K562 (cell line): Measurements from ENCODE around the gene ZNHIT2. TPM values are rescaled to one million over a fixed set of nuclear protein-coding genes. Genes with fewer than 3 reads are reported as not detected.

Experiments used
- ATAC-seq: fragments of 200-7000 bp; cut with Tn5 transposase; 3 replicates; pipeline ENCODE4 v1.9.1; 2020; ENCODE audit warnings: moderate library complexity
- BruUV-seq: library from RNA; stranded (reverse); fragments of 400-500 nt; replicated peaks from 2 replicates; lab custom pipeline; 2021; lab: Mats Ljungman, UMichigan
- CTCF ChIA-PET: fragments of 300-600 bp; formaldehyde crosslinking; extraction: SDS; loops from one replicate; lab custom pipeline; 2021; ENCODE audit warnings: low intra/inter-chr PET ratio; lab: Yijun Ruan, JAX
- POLR2A ChIA-PET: fragments of 300-600, 350-650 bp; sonication (Branson Sonifier 250); formaldehyde crosslinking; extraction: SDS; loops from one replicate; lab custom pipeline; 2021; ENCODE audit warnings: antibody characterized with exemption, inconsistent platforms; lab: Yijun Ruan, JAX
- DNase-seq, 4 experiments: peaks; one replicate each; pipeline versions ENCODE4 v3.0.0 to v3.0.0-alpha.2; 2011 to 2018; ENCODE audit warnings: low spot score in 3 of 4, mixed read lengths in 3 of 4; ENCODE audit errors: extremely low read depth in 1 of 4
- FAIRE-seq: peaks from 2 replicates; lab custom pipeline; 2011; peaks lifted over from hg19 to GRCh38; lab: Jason Lieb, UNC
- H2AFZ ChIP-seq: 2 replicates; pipeline ENCODE4 v1.6.0; 2011; ENCODE audit warnings: low read depth, low read length, control low read depth, inconsistent platforms
- H3K27ac ChIP-seq: fragments of 200-600 bp; 3 replicates; pipeline ENCODE4 v1.8.0; 2011; ENCODE audit warnings: low read depth, mild to moderate bottlenecking, control low read depth, inconsistent platforms, low read length, moderate library complexity, mixed read lengths; ENCODE audit errors: extremely low read depth
- H3K27me3 ChIP-seq, 2 experiments: fragments of 300-600 bp in 1 of 2; 2 replicates in 1 of 2; 3 replicates in 1 of 2; pipeline versions ENCODE4 v1.6.0 to v1.8.0; 2011; ENCODE audit warnings: inconsistent platforms in 2 of 2, low read length in 2 of 2, mild to moderate bottlenecking in 1 of 2, mixed read lengths in 1 of 2, moderate library complexity in 1 of 2; ENCODE audit not compliant: control insufficient read depth in 2 of 2, insufficient read depth in 2 of 2
- H3K36me3 ChIP-seq: fragments of 300-600 bp; 3 replicates; pipeline ENCODE4 v1.8.0; 2011; ENCODE audit warnings: mild to moderate bottlenecking, low read length, inconsistent platforms; ENCODE audit not compliant: control insufficient read depth, insufficient read depth
- H3K4me1 ChIP-seq, 2 experiments: fragments of 200-600 bp in 1 of 2; replicated peaks in 1 of 2; 2 replicates in 1 of 2; 3 replicates in 1 of 2; pipeline versions ENCODE4 v1.5.1 to v1.8.0; 2011; ENCODE audit warnings: inconsistent platforms in 2 of 2, low read length in 2 of 2, mild to moderate bottlenecking in 1 of 2, mixed read lengths in 1 of 2, moderate library complexity in 1 of 2; ENCODE audit not compliant: control insufficient read depth in 2 of 2, insufficient read depth in 2 of 2
- H3K4me2 ChIP-seq: 2 replicates; pipeline ENCODE4 v1.6.1; 2011; ENCODE audit warnings: low read length, control low read depth, inconsistent platforms, mixed read lengths; ENCODE audit not compliant: insufficient read depth
- H3K4me3 ChIP-seq: fragments of 200-600 bp; sonication (generic), shearing (Covaris generic); 2 replicates; pipeline ENCODE4 v1.5.1; 2016; ENCODE audit warnings: control low read depth, inconsistent platforms
- H3K79me2 ChIP-seq: fragments of 200-600 bp; 3 replicates; pipeline ENCODE4 v1.8.0; 2011; ENCODE audit warnings: low read length, inconsistent platforms; ENCODE audit not compliant: control insufficient read depth, insufficient read depth
- H3K9ac ChIP-seq, 2 experiments: 2 replicates each; pipeline versions ENCODE4 v1.6.0 to v1.6.1; 2011; ENCODE audit warnings: low read depth in 2 of 2, low read length in 2 of 2, control low read depth in 1 of 2, inconsistent platforms in 1 of 2, mild to moderate bottlenecking in 1 of 2, mixed read lengths in 1 of 2; ENCODE audit not compliant: insufficient read depth in 1 of 2
- H3K9me1 ChIP-seq: one replicate; pipeline ENCODE4 v1.6.0; 2011; ENCODE audit warnings: inconsistent platforms, mild to moderate bottlenecking, low read length, moderate library complexity; ENCODE audit not compliant: control insufficient read depth, insufficient read depth
- H3K9me3 ChIP-seq: replicated peaks from 2 replicates; pipeline ENCODE4 v1.5.1; 2011; ENCODE audit warnings: low read depth, low read length, inconsistent platforms; ENCODE audit not compliant: control insufficient read depth, insufficient read depth
- H4K20me1 ChIP-seq: replicated peaks from 2 replicates; pipeline ENCODE4 v1.6.1; 2011; ENCODE audit warnings: low read length, inconsistent platforms, mixed read lengths; ENCODE audit not compliant: control insufficient read depth, insufficient read depth
- E2F4 ChIP-seq: sonication (generic); formaldehyde crosslinking; IDR thresholded peaks from 2 replicates; pipeline ENCODE4 v1.8.0; 2022; ENCODE audit warnings: mild to moderate bottlenecking, low read depth, missing genetic modification reagents
- SMARCA5 ChIP-seq: fragments of 450-650 bp; IDR thresholded peaks from 2 replicates; pipeline ENCODE4 v1.6.1; 2016
- WGBS: fragments of 100-300 bp; shearing (Covaris generic); methylation state at CpG from one replicate; pipeline ENCODE4 v1.1.6; 2016; ENCODE audit warnings: low coverage, mixed read lengths; ENCODE audit not compliant: insufficient coverage; ENCODE audit errors: missing lambda C conversion rate; 5-methylcytosine and 5-hydroxymethylcytosine counted together
- in situ Hi-C: fragments of 300-500 bp; cut with MboI; formaldehyde crosslinking; loops from 4 replicates; pipeline ENCODE4 v1.15.0; 2018; ENCODE audit warnings: inconsistent platforms, mixed read lengths
- intact Hi-C: fragments of 100-400 bp; cut with micrococcal nuclease; formaldehyde crosslinking; loops from 2 replicates; pipeline ENCODE4 v1.14.2; 2022
- polyA plus RNA-seq, 8 experiments: library from polyadenylated mRNA; depleted of rRNA in 4 of 8; stranded (reverse) in 5 of 8; unstranded in 3 of 8; fragments of >200 nt; fragmentation: Nextera tagmentation in 2 of 8; fragmentation: Illumina TruSeq in 1 of 8; extraction: Ambion mirVana in 2 of 8; extraction: Trizol in 1 of 8; gene quantifications; 2 replicates each; pipeline versions ENCODE4 v1.2.1 to v1.2.3, GENCODE V29; 2011 to 2014; ENCODE audit warnings: inconsistent platforms in 1 of 8, missing spikeins in 1 of 8
- total RNA-seq, 7 experiments: library from RNA; depleted of rRNA in 6 of 7; stranded (reverse); fragments of >200 nt in 6 of 7; fragmentation: Illumina TruSeq in 2 of 7; extraction: Trizol in 2 of 7; gene quantifications; 2 replicates each; pipeline versions ENCODE4 v1.2.1 to v1.2.3, GENCODE V29; 2011 to 2021; ENCODE audit warnings: low replicate concordance in 1 of 7
- TF ChIP-seq, protein P1 (sequence below): sonication (generic); formaldehyde crosslinking; IDR thresholded peaks from 2 replicates; pipeline ENCODE4 v1.9.0; 2022; ENCODE audit warnings: mild to moderate bottlenecking, missing genetic modification reagents

Gene ZNHIT2
- total and polyA plus RNA-seq, 9 of the 15 experiments (the other 6 are each of a cell fraction or from before 2014, with no cell fraction given) = 0.08 to 39.0 (median 2.5) TPM

- Histone ChIP-seq H3K9me3 (no peaks in the 10 kb centered on the region), H3K9ac (peak overlapping the region; percentile 98 to 99), H3K79me2 (peaks cover 41% of the 10 kb centered on the region), H3K27me3 (no peaks in the 10 kb centered on the region; a peak in 1 of 5 replicates), H2AFZ (peak overlapping the region; percentile 94), H3K4me2 (peak overlapping the region; percentile 98), H4K20me1 (peaks cover 7% of the 10 kb centered on the region; the same call in 1 of the 2 replicates), H3K4me3 (peak overlapping the region; percentile 96), H3K36me3 (peaks cover 25% of the 10 kb centered on the region), H3K4me1 (peaks cover 21 to 44% of the 10 kb centered on the region in 2 experiments; a peak in 4 of 5 replicates), H3K9me1 (peaks cover 4% of the 10 kb centered on the region), H3K27ac (peak overlapping the region; percentile 98)
- FAIRE-seq (no peak), DNase-seq (no peak), ATAC-seq (no peak)
- POLR2A ChIA-PET = interaction anchor here (0.5 to 8.4 kb wide), 28 partner anchors 9 to 363 kb away, joined by 3 to 182 read pairs (median 4); partner anchors contain the start of genes CAPN1, FAU, MAJIN and MALAT1
- in situ Hi-C loops = no loop called here
- 22% methylated on average over 11 of the region's 11 CpGs for WGBS
- intact Hi-C loops = loop anchor here (2.0 kb wide), 2 partner anchors 33 to 45 kb away; partner anchors contain the start of gene CAPN1
- TF ChIP-seq, protein P1, sequence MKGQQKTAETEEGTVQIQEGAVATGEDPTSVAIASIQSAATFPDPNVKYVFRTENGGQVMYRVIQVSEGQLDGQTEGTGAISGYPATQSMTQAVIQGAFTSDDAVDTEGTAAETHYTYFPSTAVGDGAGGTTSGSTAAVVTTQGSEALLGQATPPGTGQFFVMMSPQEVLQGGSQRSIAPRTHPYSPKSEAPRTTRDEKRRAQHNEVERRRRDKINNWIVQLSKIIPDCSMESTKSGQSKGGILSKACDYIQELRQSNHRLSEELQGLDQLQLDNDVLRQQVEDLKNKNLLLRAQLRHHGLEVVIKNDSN = 0 out of 2 replicates have a peak, but pooled peaks have one; percentile 3
- no peak for TF ChIP-seq SMARCA5
- TF ChIP-seq E2F4 = 0 out of 2 replicates have a peak, but pooled peaks have one; percentile 13
- CTCF ChIA-PET = no interaction called here
- no TSS peak for BruUV-seq
These were observed 18.2 kb upstream of the ZNHIT2 start for GRCh38 chr11:65135633-65136145.
